BJ (cell line): ENCODE measurements around the gene ZNF43. TPM values are rescaled to one million over a fixed set of nuclear protein-coding genes. Genes with fewer than 3 reads are reported as not detected.

Experiments
- CTCF ChIA-PET: fragments of 350-600 bp; formaldehyde crosslinking; extraction: SDS; loops from one replicate; lab custom pipeline; 2021; ENCODE audit warnings: antibody characterized with exemption, inconsistent platforms; lab: Yijun Ruan, JAX
- POLR2A ChIA-PET: fragments of 300-600 bp; sonication (Branson Sonifier 250); formaldehyde crosslinking; extraction: SDS; loops from one replicate; lab custom pipeline; 2021; ENCODE audit warnings: antibody characterized with exemption; lab: Charles Lee
- DNase-seq: peaks from one replicate; pipeline ENCODE4 v3.0.0-alpha.2; 2011; ENCODE audit warnings: low read depth
- H3K27me3 ChIP-seq: 2 replicates; pipeline ENCODE4 v1.6.0; 2011; ENCODE audit warnings: low read length; ENCODE audit not compliant: control insufficient read depth, insufficient read depth
- H3K36me3 ChIP-seq: 2 replicates; pipeline ENCODE4 v1.5.1; 2011; ENCODE audit warnings: low read length; ENCODE audit not compliant: control insufficient read depth, insufficient read depth
- H3K4me3 ChIP-seq: 2 replicates; pipeline ENCODE4 v1.5.1; 2011; ENCODE audit warnings: low read depth, mild to moderate bottlenecking, control low read depth, low read length
- polyA plus RNA-seq: library from polyadenylated mRNA; depleted of rRNA; stranded (reverse); fragments of >200 nt; gene quantifications from 2 replicates; pipeline ENCODE4 v1.2.3, GENCODE V29; 2011
- TF ChIP-seq, protein P1 (sequence below): IDR thresholded peaks from 2 replicates; pipeline ENCODE4 v1.5.1; 2011; ENCODE audit warnings: low read depth, mild to moderate bottlenecking, control low read depth, inconsistent platforms, low read length, moderate library complexity; ENCODE audit not compliant: insufficient read depth

Gene ZNF43
- polyA plus RNA-seq, 1 experiment: 1.8 TPM

DNA sequence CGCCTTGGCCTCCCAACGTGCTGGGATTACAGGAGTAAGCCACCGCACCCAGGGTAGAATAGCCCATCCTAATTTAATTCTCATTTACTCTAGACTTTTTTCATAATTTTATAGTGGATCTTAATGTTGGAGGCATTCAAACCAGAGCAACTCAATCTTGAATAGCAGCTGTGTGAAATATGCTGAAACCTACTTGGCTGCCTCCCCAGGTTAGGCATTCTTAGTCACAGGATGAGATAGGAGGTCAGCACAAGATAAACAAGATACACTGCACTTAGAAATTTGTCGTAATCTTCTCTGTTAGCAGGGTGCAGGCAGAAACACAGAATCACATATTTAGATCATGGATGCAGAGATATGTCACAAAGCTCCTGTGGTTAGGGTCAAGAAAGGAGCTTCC is 2.7 kb upstream of the ZNF43 start:
- ChIA-PET POLR2A (no interaction called here), CTCF (no interaction called here)
- DNase-seq: no peak
- no peak overlapping the region for H3K4me3 ChIP-seq
- no peaks in the 10 kb centered on the region for H3K27me3 ChIP-seq
- peaks cover 4% of the 10 kb centered on the region for H3K36me3 ChIP-seq
- TF ChIP-seq, protein P1, sequence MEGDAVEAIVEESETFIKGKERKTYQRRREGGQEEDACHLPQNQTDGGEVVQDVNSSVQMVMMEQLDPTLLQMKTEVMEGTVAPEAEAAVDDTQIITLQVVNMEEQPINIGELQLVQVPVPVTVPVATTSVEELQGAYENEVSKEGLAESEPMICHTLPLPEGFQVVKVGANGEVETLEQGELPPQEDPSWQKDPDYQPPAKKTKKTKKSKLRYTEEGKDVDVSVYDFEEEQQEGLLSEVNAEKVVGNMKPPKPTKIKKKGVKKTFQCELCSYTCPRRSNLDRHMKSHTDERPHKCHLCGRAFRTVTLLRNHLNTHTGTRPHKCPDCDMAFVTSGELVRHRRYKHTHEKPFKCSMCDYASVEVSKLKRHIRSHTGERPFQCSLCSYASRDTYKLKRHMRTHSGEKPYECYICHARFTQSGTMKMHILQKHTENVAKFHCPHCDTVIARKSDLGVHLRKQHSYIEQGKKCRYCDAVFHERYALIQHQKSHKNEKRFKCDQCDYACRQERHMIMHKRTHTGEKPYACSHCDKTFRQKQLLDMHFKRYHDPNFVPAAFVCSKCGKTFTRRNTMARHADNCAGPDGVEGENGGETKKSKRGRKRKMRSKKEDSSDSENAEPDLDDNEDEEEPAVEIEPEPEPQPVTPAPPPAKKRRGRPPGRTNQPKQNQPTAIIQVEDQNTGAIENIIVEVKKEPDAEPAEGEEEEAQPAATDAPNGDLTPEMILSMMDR: no peak

DNA sequence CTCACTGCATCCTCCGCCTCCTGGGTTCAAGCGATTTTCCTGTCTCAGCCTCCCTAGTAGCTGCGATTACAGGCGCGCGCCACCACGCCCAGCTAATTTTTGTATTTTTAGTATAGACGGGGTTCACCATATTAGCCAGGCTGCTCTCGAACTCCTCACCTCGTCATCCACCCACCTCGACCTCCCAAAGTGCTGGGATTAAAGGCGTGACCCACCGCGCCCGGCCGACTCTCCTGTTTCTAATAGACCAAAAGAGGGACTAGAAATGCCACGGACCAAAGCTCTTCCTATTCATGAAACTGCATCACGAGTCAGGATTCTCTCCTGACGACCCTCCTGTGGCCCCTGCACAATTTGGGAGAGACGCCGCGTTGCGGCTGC is 563 bp downstream of the ZNF43 start:
- Histone ChIP-seq H3K4me3 (peak overlapping the region; percentile 76), H3K36me3 (no peaks in the 10 kb centered on the region), H3K27me3 (no peaks in the 10 kb centered on the region)
- CTCF ChIA-PET: interaction anchor here (0.6 to 1.6 kb wide), 3 partner anchors 16 to 211 kb away, joined by 3 to 5 read pairs (median 4); partner anchors contain the start of gene ZNF100
- POLR2A ChIA-PET: interaction anchor here (0.6 kb wide), 1 partner anchor 9 kb away, joined by 6 read pairs; no protein-coding TSS in a partner anchor
- DNase-seq: no peak
- TF ChIP-seq, protein P1: no peak

DNA sequence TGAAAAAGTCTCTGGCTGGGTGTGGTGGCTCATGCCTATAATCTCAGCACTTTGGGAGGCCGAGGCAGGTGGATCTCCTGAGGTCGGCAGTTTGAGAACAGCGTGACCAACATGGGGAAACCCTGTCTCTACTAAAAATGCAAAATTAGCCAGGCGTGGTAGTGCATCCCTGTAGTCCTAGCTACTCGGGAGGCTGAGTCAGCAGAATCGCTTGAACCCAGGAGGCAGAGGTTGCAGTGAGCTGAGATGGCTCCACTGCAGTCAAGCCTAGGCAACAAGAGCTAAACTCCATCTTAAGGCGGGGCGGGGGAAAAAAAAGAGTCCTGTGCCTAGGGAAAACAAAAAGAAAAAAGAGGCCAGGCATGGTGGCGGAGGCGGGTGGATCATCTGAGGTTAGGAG is 2.2 kb downstream of the ZNF43 start:
- ChIA-PET POLR2A (no interaction called here), CTCF (interaction anchor here (1.3 kb wide), 1 partner anchor 18 kb away, joined by 3 read pairs; no protein-coding TSS in a partner anchor)
- Histone ChIP-seq H3K4me3 (no peak overlapping the region), H3K36me3 (no peaks in the 10 kb centered on the region), H3K27me3 (no peaks in the 10 kb centered on the region)
- DNase-seq: no peak
- TF ChIP-seq, protein P1: no peak

DNA sequence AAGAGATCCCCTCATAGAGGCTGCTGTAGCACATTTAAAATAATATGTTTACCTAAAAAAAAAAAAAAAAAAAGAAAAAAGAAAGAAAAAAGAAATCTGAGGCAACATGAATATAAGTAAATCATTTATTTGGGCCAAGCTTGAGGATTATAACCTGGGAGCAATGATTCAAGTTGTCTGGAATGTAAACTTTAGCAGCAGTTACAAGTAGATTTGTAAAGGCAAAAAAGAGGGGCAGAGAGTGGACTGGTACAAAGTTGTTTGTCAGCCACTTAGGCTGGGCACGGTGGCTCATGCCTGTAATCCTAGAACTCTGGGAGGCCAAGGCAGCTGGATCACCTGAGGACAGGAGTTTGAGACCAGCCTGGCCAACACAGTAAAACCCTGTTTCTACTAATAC is 11.3 kb downstream of the ZNF43 start:
- TF ChIP-seq, protein P1: no peak
- CTCF ChIA-PET: interaction anchor here (0.7 kb wide), 1 partner anchor 443 kb away, joined by 3 read pairs; no protein-coding TSS in a partner anchor
- no peak overlapping the region for H3K4me3 ChIP-seq
- H3K36me3 ChIP-seq: no peaks in the 10 kb centered on the region; the same call in 1 of the 2 replicates
- H3K27me3 ChIP-seq: no peaks in the 10 kb centered on the region
- DNase-seq: no peak
- POLR2A ChIA-PET: no interaction called here

DNA sequence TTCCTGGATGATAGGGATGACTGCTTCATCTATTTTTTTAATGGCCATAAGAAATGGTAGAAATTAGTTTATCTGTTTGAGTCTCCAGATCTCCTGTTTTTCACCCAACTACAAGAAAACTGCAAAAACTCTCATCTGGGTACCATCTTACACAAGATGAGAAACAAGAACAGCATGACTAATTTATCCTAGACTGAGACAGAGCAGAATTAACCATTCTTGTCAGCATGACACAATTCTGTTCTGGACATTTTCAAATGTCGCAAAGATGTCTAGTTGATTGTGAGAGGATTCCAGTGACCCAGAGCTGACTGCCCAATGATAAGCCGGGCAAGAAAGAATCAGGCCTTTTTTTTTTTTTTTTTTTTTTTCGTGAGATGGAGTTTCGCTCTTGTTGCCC is 12.8 kb downstream of the ZNF43 start:
- DNase-seq: no peak
- ChIA-PET POLR2A (no interaction called here), CTCF (no interaction called here)
- H3K36me3 ChIP-seq: no peaks in the 10 kb centered on the region; the same call in 1 of the 2 replicates
- no peaks in the 10 kb centered on the region for H3K27me3 ChIP-seq
- no peak overlapping the region for H3K4me3 ChIP-seq
- TF ChIP-seq, protein P1: no peak
